Colon (tissue), 2 donors: ENCODE results near the gene ANAPC16.
"Not testable (repeated sequence)": the region's sequence is repeated elsewhere in the genome, so short reads cannot be mapped to it uniquely, and the experiment has no call there.

ENCODE experiments used
- FAIRE-seq: peaks from 2 replicates; lab custom pipeline; 2012; peaks lifted over from hg19 to GRCh38; lab: Jason Lieb, UNC
- donor health status: control.
- donor health status: control.

ANAPC16 gene

DNA sequence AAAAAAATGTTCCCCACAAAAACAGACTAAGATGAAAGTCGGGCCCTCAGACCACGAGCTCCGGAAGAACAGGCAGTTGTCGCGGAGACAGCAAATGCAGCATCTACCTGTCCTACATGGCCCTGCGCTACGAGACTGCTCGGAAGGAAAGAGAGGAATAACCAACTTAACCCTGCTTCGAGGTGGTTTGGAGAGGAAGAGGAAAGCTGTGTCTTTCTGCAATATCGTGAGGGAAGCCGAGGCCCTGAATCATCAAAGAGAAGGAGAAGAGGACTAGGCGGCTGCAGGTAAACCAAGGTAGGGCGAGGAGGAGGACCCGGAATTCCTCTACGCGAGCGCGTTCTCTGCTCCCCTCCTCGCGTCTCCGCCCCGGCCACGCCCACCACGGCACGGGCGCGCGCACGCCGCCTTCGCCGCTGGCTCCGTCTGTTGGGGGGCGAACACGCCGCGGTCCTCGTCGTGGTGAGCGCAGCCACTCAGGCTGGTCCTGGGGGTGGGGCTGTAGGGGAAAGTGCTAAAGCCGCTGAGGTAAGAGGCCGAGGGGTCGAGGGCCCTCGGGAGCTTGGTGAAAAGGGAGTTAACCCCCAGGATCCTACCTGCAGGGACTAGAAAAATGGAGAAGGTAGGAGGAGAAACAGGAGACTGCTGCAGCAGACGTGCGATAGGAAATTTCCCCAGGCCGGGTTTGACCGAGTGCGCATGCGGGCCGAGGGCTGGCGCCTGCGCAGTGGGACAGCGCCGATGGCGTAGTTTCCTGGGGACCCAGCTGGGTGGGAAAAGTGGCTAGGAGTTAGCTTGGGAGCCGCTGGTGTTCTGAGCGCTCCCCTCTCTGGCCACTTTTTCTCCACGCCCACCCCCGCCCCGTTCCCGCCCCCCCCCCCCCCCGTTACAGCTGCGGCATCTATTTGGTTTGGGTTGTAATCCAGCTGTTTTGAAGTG, at the start of gene ANAPC16, which contains the start of gene ASCC1:
ANAPC16 (plus strand) TSS at position 402 of the 939 bp plus-strand sequence. CDS start 7,903 bp downstream, outside the sequence.
ASCC1 (minus strand) TSS at position 666 of the 939 bp plus-strand sequence. CDS start 2,978 bp downstream, outside the sequence.
- FAIRE-seq: no peak

DNA sequence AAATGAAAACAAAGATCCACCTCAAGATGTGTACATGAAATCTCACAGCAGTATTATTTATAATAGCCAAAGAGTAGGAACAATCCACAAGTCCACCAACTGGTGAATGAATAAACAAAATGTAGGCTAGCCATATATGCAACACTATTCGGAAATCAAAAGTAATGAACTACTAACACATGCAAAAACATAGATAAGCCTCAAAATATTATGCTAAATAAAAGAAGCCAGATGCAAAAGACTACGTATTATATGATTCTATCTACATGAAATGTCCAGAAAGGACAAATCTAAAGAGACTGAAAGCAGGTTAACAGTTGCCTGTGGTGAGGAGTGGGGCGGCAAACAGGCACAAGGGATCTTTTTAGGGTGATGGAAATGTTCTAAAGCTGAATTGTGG, 48.7 kb upstream of the ANAPC16 start:
- no peak for FAIRE-seq

DNA sequence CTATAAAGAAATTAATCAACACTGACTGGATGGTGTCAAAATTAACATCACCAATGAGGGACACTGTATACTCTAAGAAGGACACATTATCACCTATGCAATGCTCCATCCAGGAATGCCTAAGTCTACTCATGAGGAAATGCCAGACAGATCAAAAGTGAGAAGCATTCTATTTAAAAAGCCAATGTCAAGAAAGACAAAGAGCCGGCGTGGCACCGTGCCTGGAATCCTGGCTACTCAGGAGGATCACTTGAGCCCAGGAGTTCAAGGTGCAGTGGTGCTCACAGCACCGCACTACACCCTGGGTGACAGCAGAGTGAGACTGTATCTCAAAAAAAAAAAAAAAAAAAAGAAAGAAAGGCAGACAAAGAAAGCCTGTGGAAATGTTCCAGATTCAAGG, 45.5 kb upstream of the ANAPC16 start:
- FAIRE-seq: no peak

DNA sequence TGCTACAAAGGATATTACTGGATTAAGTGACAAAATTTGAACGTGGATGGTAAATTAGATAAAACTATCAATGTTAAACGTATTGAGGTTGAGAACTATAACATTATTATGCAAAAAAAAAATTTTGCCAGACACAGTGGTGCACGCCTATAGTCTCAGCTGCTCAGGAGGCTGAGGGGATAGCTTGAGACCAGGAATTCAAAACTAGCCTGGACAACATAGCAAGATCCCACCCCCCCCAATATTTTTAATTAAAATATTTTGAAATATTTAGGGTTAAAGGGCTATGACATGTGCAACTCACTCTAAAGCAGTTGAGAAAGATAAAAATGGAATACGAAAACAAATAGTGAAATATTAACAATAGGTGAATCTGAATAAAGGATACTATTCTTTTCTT, 45.1 kb upstream of the ANAPC16 start:
- no peak for FAIRE-seq

DNA sequence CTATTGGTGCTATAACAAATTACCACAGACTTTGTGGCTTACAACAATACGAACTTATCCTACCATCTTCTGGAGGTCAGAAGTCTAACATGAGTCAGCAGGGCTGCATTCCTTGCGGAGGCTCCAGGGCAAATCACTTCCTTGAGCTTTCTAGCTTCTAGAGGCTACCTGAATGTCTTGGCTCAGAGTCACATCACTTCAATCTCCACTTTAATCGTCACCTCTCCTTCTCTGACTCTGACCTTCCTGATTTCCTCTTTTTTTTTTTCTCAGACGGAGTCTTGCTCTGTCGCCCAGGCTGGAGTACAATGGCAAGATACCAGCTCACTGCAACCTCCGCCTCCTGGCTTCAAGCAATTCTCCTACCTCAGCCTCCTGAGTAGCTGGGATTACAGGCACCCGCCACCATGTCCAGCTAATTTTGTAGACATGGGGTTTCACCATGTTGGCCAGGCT, 44.6 kb upstream of the ANAPC16 start:
- FAIRE-seq: no peak

DNA sequence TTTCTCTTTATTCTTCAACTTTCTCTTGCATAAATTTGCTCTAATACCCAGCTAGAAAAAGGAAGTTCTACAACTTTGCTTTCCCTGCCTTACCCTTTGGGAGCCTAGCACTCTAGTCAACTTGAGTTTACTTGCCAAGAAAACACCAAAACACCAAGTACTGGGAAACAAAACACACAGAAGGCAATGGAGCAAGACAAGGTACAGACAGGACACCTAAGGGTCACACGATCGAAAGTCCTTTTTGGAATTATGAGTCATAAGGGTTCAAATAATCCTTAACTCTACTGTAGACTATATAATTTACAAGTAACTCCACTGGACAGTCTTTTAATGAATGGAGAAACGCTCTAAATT, 42.6 kb upstream of the ANAPC16 start:
- no peak for FAIRE-seq

DNA sequence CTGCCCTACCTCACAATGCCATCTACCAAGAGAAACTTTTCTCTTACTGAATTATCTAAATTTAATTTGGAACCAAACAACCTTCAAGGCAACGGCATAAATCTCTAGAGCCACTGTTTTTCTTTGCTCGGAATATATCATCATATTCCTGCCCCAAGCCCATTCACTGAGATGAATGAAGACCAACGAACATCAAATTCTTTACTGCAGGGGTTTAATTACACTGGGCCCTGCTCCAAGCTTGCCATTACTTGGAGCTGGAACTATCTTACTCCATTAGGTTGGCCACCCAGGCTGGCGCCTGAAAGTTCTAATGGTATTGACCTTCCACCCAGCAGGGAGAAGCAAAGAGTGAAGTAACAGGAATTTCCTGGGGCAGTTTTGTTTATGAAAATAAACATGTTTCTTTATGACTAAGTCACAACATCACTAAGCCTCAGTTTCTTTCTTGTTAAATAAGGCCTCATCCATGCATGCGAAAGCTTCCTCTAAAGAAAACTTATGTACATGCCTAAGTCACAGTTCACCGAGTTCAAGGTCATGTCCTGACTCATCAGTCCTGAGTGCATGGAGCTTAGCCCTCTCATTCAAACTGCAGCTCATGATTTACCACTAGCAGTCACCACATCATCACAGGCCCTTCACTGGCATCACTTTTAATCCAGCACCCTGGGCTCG, 42.1 kb upstream of the ANAPC16 start:
- FAIRE-seq: no peak

DNA sequence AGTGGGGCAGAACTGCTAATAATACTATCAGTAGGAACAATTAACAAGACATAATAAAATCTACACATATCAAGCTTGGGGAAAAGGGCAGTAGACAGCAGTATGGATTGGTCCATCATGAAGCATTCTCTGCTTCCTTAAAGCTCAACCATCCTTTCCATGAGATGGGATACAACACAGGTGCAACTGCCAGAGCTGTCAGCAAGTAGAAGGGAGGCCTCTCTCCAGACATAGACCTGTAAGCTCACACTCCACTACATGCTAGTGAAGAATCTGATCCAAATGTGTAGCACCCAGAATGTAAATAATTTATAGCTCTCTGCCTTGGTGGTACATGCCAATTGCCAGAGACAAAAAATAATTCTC, 41.5 kb upstream of the ANAPC16 start:
- FAIRE-seq: no peak

DNA sequence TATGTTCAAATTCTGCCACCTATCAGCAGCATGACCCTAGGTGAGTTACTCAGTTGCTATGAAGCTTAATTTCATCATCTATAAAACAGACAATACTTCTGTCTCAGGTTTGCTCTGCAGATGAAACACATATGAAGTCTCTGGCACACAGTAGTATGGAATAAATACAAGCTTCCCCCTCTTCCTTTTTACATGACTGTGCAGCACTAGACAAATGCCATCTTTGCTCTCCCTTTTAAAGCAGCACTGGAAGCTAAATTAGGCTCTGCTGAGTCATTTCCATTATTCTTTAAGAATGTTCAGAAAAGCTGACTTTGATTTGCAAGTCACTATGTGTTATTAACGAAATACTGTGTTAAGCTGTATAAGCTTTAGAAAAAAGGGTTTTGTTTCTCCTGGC, 40.7 kb upstream of the ANAPC16 start:
- no peak for FAIRE-seq

DNA sequence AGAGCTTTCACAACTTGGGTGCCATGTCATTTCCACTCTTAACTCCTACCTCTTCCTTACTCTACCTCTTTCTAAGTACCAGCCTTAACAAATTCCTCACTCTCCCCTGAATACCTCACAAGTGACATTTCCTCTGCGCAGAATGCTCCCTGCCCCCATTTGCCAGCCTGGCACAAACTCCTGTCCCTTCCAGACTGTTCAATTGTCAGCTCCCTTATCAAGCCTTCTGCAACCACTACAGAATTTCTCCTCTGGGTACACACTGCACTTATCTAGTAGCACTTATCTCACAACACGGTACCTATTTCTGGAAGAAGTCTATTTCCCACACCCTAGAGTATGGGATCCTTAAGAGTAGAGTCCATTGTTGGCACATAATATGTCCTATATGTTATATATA, 39.1 kb upstream of the ANAPC16 start:
- FAIRE-seq: no peak

DNA sequence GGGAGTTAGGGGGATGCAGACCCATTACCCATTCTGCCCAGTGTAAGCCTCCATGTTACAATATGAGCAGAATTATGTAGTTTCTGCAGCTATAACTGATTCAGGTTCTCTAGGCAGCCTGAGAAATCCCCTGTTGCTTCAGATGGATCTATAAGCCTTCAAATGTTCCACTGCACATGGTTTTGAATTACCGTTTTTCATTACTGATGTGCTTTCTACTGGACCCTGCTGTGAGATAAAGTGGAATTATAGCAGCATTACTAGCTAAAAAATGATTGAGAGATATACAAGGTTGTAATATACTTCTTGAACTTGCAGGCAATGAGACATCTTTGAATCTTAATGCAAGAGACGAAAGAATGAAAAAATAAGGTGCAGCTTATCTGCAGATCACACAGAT, 38.4 kb upstream of the ANAPC16 start:
- no peak for FAIRE-seq

DNA sequence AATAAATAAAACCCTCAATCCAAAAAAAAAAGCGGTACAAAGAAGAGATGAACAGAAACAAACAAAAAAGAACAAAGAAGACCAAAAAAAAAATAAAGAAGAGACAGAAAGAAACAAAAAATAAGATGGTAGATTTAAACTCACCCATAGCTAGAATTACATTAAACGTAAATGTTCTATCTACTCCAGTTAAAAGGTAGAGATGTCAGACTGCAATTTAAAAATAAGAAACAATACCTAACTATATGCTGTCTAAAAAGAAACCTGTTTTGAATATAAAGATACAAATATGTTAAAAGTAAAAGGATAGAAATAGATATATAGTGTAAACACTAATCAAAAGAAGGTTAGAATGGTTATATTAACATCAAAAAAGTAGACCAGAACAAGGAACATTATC, 31.7 kb upstream of the ANAPC16 start:
- FAIRE-seq: no peak

DNA sequence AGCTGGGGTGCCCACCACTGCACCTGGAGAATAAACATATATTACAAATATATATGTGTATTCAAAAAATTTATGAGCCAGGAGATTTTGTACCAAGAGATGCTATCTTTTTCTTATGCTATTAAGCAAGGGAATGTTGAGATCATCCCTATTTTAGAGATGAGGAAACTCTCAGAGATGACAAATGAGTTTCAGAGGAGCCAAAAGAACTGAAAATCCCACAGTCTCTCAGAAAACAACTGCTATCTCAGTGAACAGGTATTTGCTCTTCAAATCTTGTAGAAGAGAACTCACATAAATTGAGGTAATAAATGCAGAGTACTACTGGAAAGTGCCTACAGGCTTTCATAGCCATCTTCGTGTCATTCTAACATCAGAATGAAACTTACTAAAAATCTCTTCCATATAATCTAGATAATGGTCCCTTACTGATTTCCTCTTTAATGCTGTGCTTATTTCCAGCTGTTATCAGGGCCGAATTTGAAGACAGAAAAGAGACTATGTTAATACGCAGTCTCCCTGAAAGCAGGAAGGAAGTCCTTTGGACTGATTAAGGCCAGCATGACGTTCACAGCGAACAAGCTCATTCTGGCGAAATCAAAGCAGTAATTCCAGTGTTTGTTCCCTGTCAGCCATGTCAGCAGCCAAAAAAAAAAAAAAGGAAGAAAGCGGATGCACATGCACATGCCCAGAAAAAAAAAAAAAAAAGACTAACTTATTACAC, 29.4 kb upstream of the ANAPC16 start:
- FAIRE-seq: no peak

DNA sequence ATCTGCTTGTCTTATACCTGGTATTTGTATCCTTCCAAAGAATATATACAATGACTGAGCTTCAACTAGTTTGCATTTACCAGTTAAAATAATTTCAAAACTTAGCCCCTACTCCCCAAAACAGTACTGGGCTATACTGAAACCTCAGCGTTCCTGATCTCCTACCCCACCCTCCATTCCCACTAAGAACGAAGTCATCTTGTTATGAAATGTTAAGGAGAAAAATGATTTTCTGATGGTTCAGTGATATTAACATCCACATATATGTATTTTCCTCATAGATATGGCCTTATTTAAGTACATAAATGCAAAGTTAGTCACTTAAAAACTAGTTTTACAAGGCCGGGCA, 28.9 kb upstream of the ANAPC16 start:
- no peak for FAIRE-seq

DNA sequence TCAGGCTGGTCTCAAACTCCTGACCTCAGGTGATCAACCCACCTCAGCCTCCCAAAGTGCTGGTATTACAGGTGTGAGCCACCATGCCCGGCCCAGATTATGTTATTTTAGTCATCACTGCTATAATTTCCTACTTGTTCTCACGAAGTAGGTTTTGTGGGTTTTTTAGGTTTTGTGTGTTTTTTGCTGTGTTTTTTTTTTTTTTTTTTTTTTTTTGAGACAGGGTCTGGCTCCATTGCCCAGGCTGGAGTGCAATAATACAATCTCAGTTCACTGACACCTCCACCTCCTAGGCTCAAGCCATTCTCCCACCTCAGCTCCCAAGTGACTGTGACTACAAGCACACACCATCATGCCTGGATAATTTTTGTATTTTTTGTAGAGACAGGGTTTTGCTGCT, 20.9 kb upstream of the ANAPC16 start:
- no peak for FAIRE-seq

DNA sequence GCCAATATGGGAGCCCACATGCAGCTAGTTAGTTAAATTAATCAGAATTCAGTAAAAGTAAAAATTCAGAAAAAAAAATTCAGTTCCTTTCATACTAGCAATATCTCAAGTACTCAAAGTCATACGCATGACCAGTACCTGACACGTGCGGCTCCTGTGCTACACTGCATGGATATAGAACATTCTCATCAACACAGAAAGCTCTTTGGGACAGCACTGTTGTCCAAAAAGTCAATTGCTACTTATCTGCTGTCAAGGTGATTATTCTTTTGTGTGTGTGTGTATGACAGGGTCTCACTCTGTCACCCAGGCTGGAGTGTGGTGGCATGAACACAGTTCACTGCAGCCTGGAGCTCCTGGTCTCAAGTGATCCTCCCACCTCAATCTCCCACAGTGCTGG, 14.9 kb upstream of the ANAPC16 start:
- FAIRE-seq: no peak

DNA sequence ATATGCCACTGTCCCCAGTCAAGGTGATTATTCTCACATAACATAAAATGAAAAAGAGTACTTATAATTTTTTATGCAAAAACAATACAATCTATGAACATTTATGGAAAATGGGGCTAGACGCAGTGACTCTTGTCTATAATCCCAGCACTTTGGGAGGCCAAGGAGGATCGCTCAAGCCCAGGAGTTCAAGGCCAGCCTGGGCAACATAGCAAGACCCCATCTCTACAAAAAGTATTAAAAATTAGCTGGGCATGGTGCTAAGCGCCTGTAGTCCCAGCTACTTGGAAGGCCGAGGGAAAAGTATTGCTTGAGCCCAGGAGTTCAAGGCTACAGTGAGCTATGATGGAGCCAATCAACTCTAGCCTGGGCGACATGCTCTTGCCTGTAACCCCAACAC, 14.5 kb upstream of the ANAPC16 start:
- FAIRE-seq: no peak

DNA sequence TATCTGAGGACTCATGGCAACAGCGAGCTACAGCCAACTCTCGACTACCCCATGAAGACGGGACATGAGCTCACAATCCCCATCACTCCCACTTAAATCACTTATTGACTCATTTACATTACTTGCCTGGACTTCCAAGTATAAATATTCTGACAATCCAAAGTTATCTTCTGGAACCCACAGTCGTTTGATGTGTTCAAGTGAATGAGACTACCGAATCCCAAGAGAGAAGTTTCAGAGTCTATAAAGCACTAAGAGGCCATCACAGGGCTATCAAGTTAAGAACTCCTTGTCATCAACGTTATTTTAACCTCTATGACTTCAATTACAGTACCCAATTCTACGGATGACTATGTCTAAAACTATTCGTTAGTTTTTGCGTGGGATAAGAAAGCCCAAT, 11.5 kb upstream of the ANAPC16 start:
- FAIRE-seq: no peak

DNA sequence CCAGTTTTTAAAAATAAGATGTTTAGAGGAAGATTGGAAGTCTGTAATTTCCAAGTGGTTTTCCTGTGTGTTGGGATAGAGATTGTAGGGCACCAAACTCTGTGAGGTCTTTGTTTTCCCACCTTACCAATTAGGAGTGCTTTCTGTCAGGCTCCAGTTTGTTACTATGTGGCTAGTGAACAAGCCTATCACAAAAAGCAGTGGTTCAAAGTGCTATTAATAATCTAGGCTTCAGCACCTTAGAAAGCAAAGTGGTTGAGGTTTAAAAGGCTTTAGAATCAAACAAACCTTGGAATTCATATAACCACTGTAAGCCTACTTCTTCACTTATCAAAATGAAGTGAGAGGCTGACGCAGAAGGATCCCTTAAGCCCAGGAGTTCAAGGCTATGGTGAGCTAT, 11.1 kb upstream of the ANAPC16 start:
- no peak for FAIRE-seq

DNA sequence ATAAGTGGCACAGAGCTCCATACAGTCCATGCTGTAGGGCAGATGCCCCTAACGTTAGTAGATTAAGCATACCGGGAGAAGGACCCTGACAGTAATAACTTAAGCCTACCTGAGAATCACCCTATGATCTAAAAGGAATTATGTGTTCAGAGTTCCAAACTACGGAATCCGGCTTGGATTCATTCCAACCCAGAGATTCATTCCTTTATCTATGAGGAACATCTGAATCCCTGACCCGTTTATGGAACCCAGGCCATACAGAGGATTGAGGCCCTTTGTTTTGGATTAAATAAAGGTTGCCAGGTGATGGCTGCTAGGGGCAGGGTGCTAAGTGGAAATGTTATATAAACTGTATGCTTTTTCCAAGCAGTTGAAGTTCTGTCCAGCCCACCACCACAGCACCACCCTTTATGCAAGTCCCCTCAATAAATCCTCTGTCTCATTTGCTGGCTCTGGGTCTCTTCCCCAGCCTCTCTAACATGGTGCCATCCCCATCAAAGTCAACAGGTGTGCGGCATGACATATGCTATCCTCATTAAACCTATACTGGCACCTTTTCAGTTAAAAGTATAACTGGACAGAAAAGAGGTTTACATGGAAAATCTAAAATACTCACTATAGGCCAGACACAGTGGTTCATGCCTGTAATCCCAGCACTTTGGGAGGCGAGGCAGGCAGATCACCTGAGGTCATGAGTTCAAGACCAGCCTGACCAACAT, 9.1 kb upstream of the ANAPC16 start:
- FAIRE-seq: no peak

DNA sequence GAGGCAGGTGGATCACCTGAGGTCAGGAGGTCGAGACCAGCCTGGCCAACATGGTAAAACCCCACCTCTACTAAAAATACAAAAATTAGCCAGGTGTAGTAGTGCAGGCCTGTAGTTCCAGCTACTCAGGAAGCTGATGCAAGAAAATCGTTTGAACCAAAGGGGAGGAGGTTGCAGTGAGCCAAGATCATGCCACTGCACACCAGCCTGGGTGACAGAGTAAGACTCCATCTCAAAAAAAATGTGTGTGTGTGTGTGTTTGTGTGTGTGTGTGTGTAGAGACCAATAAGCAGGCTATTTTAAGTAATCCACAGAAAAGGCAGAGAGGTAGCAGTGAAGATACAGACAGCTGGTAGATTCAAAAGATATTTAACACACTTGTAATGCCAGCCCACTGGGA, 7.3 kb upstream of the ANAPC16 start:
- FAIRE-seq: not testable (repeated sequence)

DNA sequence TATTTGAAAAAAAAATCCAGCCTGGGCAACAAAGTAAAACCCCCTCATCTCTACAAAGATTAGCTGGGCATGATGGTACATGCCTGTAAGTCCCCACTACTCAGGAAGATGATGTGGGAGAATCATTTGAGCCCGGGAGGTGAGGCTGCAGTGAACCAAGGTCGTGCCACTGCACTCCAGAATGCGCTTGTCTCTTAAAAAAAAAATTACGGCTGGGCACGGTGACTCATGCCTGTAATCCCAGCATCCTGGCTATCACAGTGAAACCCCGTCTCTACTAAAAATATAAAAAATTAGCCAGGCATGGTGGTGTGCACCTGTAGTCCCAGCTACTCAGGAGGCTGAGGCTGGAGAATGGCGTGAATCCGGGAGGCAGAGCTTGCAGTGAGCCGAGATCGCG, 4.4 kb upstream of the ANAPC16 start:
- FAIRE-seq: not testable (repeated sequence)
